DMS114 treated with DMSO at 0.1 percent for 48 hours (cell line): ENCODE data around the gene CLMP.
"Not testable (repeated sequence)": the region's sequence is repeated elsewhere in the genome, so short reads cannot be mapped to it uniquely, and the experiment has no call there.

Source experiments
- DNase-seq: peaks from one replicate; lab custom pipeline; 2025; ENCODE audit not compliant: unreplicated experiment; lab: John Stamatoyannopoulos, UW

Gene CLMP

DNA sequence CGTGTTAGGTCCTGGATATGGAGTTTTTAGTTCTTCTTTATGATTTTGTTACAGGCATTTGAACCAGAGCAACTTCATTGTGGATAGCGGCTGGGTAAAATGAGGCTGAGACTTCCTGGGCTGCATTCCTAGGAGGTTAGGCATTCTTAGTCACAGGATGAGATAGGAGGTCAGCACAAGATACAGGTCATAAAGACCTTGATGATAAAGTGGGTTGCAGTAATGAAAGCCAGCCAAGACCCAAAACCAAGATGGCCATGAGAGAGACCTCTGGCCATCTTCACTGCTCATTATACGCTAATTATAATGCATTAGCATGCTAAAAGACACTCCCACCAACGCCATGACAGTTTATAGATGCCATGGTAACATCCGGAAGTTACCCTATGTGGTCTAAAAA lies 23.4 kb upstream of the CLMP start:
- no peak for DNase-seq

DNA sequence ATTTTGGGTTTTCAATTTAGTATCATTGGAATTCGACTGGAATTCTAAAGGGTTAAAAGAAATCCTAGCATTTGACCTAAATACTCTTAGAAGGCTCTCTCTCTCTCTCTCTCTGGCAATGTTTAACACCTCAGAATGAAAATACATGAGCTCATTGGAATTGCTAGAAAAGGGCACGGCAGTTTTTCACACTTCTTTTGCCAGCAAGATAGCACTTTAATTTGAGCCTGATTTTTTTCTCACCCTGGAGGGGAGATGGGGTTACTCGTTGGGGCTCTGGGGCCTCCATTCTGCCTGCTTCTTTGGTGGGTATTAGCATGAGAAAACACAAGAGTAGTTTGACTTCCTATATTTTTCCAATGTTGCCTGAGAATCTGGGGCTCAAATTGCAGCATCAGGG lies 22.8 kb upstream of the CLMP start:
- no peak for DNase-seq

GRCh38 chr11:123216249-123216648 lies 21.2 kb upstream of the CLMP start:
- no peak for DNase-seq

GRCh38 chr11:123214940-123215339 lies 19.9 kb upstream of the CLMP start:
- no peak for DNase-seq

DNA sequence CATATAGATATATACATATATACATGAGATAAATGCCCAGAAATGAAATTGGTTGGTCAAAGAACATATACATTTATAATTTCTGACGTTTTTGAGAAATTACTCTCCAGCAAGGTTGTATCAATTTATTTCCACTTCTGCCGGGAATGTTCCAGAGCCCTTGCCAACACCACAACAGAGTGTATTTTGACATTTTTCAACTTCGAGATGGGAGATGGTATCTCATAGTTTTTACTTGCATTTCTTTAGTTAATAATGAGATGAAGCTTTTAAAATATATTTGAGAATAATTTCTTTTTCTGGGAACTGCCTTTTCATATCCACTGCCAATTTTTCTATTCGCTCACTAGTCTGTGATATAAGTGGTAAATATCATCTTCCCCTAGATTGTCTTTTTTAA lies 19.3 kb upstream of the CLMP start:
- no peak for DNase-seq

GRCh38 chr11:123213307-123213771 lies 18.3 kb upstream of the CLMP start:
- no peak for DNase-seq

- no peak for DNase-seq
Observed at GRCh38 chr11:123212406-123212805, 17.4 kb upstream of the CLMP start.

DNA sequence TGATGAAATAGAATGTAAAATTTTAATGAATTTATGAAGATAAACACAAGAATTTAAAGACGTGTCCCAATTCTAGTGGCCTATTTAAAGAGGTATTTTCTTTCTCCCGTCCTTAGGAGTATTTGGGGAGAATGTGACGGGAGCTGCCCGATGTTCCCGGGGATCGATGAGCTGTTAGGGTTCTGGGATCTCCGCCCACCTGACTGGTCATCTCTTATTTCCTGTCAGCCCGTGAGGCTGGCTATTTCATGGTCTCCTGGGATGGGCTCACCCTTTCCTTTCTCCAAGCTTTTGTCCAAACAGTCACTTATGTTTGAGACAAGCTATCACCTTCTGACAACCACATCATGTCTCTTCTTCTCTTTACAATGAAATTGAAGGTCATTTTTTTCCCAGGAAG lies 16.9 kb upstream of the CLMP start:
- no peak for DNase-seq

DNA sequence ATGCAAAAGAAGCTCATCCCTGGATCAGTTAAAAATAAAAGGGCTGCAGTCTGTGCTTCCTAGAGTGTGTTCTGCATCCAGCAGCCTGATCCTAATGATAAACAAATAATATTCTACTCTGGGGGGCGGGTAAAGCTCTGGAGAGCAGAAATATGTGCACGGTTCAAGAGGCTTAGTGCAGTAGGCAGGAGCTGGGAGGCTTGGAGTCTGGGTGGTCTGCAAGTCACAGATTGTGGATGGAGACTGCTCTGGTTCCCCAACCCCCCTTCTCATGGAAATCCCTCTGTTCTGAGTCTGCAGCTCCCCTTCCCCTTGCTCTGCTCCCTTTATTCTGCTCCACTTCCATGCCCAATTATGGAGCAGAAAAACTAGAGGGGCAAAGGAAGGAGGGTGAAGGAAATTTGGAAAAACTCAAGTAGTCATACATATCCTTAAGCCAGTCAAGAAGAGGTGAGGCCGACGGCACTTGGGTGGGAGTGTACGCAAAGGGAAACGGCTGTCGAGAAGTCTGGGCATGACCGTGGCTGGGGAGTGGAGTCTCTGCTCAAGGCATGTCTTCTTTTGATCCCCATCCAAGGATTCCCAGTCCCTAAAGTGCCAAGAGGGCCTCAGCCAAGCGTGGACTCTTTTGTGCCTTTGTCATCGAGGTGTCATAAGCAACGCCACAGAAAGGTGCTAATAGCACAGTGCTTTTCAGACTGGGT lies 16.3 kb upstream of the CLMP start:
- DNase-seq = no peak

GRCh38 chr11:123209591-123209990 lies 14.5 kb upstream of the CLMP start:
- no peak for DNase-seq

- DNase-seq = no peak
Observed at GRCh38 chr11:123206791-123207434, 11.9 kb upstream of the CLMP start.

DNA sequence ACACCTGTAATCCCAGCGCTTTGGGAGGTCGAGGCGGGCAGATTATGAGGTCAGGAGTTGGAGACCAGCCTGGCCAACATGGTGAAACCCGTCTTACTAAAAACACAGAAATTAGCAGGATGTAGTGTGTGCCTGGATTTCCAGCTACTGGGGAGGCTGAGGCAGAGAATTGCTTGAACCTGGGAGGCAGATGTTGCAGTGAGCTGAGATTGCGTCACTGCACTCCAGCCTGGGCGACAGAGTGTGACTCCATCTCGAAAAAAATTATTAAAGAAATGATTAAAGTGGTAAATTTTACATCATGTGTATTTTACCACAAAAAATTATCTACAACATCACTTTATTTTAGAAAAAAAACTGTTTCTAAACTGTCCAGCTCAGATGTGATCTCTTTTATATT lies 11.0 kb upstream of the CLMP start:
- DNase-seq = not testable (repeated sequence)

DNA sequence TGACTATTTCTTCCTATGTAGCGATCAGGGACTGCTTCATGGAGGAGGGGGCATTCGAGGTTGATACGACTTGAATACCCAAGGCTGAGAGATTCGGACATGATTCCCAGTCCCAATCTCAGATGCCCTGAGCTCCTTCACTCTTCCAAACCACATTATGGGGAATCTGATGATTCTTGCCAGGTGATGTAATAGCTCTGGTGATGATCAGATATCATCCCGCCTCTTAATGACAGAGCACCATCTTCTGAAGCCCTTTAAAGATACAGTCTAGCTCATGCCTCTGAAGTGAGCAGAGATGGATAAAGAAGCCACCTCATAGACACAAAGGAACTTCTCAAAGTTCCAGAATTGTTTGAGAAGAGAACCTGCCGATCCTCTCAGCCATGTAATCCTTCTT lies 8.9 kb upstream of the CLMP start:
- no peak for DNase-seq

- no peak for DNase-seq
Observed at GRCh38 chr11:123203471-123203870, 8.4 kb upstream of the CLMP start.

- no peak for DNase-seq
Observed at GRCh38 chr11:123202155-123203151, 7.4 kb upstream of the CLMP start.

DNA sequence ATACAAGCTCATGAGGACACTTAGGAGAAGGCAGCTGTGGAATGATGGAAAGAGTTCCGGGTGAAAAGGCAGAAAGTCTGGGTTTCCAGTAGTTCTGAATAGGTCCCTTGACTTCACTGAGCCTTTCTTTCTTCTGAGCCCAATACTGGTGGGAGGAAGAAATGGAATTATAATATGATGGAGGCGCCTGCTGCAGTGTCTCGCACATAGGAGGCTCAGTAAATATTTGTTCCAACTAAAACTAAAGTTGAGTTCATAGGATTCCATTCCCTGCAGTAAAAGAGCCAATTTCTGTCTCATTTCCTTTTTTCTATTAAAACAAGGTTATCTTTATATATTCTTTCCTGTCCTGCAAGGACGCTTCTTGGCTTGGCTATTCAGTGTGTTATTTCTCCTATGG lies 5.2 kb upstream of the CLMP start:
- no peak for DNase-seq

DNA sequence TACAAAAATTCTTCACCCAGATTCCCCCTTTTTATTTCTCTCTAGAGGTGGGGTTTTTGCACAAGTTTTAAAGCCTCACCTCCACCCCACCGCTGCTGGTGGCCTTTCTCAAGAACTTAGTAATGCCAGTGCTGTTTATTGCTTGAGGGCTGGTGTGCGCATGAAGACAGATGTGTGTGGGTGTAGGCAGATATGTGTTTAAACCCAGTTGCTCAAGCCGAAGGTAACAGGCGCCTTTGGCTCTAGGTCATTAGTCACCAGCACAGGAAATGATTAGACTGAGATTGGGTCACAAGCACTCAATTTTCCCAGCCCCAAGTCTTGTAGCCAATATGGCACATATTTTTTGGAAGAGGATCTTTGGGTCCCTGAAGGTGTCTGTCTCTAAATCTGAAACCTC lies 2.7 kb upstream of the CLMP start:
- DNase-seq = no peak

- DNase-seq = no peak
Observed at GRCh38 chr11:123196060-123196714, 1.1 kb upstream of the CLMP start.

DNA sequence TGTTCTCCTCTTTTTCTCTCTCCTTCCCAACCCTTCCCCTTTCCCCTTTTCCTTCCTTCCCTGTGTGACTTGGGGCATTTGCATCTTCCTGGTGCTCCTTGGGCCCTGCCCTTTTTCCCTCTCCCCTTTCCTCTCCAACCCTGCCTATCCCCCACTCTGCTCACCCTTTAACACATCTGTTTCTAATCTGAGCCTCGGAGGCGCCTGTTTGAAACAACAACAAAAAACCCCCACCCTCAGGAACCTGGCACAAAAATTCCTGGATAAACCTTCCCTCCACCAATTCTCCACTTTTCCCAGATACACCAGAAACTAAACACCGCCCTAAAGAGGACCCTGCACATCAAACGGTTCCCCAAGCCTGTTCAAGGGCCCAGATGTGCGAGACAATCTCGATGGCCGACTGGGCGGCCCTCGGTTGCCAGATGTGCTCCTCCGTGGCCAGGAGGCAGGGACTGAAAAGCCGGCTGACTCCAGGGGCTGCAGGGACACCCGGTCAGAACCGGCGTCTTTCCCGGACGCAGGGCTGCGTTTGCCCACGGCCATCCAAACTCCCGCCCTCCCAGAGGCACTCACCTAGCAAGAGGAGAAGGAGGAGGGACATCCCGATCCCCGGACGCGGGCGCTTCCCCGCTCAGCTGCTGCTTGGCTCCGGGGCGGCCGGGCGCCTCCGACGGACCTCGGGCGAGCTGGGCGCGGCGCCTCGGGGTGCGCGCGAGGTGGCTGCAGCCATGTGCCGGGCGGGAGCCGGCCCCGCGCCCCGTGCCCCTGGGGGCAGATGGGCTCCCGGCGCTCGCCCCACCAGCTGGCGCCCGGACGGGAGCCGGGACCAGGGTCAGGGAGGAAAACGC lies 486 bp downstream of the CLMP start:
- DNase-seq = no peak

GRCh38 chr11:123193742-123194141 lies 1.3 kb downstream of the CLMP start:
- DNase-seq = no peak
